ENCODE data around the gene COL6A1.

COL6A1 gene

DNA sequence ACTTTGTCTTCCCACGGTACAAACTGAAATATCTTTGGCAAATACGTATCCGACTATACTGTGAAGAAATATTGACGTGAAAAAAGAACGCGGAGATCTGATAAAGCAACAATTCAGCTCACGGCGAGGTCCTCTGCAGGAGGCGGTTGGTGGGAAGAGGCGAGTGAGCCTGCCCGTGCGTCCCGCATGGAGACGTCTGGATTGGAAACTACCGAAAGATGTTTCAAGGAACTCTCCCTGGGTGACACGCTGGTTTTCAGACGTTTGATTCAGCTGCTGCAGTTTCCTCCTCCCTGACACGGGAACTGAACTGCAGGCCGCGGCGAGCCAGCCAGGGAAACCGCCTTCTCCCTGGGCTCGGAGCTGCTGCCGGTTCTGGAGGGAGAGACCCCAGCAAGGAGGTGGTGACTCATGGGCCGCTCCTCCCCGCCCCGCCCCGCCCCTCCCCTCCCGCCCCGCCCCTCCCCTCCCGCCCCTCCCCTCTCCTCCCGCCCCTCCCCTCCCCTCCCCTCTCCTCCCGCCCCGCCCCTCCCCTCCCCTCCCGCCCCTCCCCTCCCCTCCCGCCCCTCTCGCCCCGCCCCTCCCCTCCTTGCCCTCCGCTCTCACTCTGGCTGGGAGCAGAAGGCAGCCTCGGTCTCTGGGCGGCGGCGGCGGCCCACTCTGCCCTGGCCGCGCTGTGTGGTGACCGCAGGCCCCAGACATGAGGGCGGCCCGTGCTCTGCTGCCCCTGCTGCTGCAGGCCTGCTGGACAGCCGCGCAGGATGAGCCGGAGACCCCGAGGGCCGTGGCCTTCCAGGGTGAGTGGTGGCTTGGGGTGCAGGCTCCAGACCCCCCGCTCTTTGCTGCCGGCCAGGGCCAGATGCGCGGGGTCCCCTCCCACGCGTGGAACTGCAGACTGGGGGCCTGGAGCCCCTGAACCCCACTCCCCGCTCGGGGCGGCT is at the start of gene COL6A1:
TSS of gene COL6A1 (plus strand) at position 620 of the 941 bp plus-strand sequence. CDS start at position 701, 81 bp downstream.
- peak; percentile 65 for DNase-seq

DNA sequence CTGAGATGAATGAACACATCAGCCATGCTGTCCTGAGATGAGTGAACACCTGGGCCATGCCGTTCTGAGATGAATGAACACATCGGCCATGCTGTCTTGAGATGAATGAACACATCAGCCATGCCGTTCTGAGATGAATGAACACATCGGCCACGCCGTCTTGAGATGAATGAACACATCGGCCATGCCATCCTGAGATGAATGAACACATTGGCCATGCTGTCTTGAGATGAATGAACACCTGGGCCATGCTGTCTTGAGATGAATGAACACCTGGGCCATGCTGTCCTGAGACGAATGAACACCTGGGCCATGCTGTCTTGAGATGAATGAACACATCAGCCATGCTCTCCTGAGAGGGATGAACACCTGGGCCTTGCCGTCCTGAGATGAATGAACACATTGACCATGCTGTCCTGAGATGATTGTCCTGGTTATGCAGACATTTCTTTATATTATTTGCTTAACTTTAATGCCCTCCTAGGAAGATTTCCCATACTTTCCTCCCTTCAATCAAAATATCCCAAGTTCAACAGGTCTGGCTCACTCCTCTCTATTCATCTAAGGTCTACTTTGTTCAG is 48.6 kb upstream of the COL6A1 start:
- no peak for DNase-seq

DNA sequence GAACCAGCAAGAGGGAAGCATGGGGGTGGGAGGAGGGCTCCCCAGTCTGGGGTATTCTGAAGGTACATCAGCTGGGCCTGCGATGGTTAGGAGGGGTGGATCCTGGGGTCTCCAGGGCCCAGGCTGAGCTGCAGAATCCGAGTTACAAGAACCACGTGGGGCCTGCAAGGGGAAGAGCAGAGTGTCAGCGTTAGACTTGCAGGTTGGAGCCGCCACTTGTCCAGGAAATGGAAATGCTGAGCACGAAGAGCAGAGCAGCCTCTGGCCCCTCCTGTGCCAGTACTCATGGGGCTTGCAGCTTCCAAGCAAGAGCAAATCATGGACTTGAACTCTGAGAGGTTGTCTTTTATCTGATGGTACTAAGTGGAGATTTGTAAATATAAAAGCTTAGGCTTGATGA is 47.5 kb upstream of the COL6A1 start:
- peak; percentile 11 for DNase-seq

- no peak for DNase-seq
Measured at GRCh38 chr21:45934554-45934953, 47.0 kb upstream of the COL6A1 start.

DNA sequence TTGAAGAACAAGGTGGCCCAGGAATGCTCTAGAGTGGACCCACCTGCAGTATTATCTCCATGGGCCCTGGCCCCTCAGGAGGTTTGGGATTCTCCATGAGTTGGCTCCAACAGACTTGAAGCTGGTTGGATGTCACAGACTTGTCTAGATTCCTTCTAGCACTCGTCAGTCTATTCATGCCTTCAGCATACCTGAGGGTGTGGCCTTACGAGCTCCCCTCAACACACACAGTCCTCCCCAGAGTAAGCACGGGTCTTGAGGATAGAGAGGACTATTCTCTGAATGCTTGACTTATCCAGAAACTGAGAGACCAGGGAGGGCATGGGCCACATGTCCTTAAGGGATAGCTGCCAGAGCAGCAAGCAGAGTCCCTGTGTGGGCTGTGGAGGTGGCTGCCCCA is 45.9 kb upstream of the COL6A1 start:
- DNase-seq, result no peak

- no peak for DNase-seq
Measured at GRCh38 chr21:45937721-45938452, 43.7 kb upstream of the COL6A1 start.

- no peak for DNase-seq
Measured at GRCh38 chr21:45938453-45938755, 43.2 kb upstream of the COL6A1 start.

DNA sequence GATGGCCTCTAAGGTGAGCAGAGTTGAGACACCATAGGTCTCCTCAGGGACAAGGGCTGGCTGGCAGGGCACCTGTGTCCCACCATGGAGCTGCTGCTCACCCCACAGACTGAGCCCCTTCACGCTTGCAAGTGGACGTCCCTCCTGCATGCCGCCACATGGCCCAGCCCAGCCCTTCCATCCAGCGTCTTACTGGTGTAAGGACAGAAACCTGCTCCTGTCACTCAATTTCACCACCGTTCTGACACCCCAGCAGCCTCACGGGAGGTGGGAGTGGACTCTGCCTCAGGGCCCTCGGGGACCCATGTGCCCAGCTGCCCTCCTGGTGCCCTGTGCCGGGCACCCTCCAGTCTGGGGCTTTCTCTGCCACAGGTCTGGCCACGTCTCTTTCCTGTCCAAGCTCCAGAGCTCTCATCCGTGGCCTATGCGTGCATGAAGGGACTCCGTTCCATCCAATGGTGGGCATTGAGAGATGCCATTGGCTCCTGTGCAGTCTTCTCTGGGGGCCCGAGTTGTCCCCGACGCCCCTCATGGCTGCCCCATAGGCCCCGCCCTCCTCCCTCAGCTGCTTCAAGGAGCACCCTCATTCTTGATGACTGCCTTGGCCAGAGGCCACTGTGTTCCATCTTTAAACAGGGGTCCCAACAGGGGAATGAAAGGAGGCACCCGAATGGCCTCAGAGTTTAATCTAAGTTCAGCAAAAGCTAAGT is 42.6 kb upstream of the COL6A1 start:
- DNase-seq, result no peak

DNA sequence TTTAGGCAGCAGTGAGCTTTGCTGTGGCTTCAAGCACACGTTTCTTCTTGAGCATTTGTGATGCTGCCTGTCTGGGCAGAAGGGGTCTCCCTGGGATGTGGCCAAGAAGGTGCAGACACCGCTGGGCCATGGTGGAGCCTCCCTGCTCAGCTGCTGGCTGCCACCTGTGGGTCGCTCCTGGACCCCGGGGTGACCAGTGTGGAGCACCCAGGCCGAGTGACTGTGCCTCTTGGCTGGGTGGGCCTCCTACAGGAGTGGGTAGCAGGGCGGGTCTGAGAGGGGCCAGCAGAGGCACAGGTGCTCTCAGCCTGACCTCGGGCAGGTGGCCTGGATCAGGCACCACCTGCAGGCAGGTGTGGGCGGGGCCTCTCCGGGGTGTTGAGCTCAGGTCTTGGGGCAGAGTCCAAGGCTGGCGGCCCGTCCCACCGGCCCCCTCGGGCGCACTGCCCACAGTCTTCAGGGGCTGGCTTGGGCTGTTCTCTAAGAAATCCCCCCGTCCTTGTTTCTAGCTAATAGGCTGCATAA is 42.0 kb upstream of the COL6A1 start:
- no peak for DNase-seq

- DNase-seq, result no peak
Measured at GRCh38 chr21:45940091-45940490, 41.5 kb upstream of the COL6A1 start.

GRCh38 chr21:45940621-45941337 is 40.8 kb upstream of the COL6A1 start:
- DNase-seq, result no peak

DNA sequence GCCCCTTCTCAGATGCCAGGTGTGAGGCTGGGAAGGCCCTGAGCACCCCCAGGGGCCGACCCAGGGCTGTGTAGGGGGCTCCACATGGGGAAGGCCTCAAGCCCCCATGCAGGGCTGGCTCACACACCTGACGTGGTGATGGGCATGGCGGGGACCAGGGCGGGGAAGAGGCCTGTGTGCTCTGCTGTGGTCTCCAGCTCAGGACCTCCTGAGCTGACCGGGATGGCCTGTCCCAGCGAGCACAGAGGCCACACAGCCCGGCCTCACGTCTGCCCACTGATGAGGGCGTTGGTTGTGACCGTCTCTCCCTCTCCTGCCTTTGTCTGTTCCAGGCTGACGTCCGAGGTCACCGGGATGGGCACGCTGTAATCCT is 40.2 kb upstream of the COL6A1 start:
- no peak for DNase-seq

- no peak for DNase-seq
Measured at GRCh38 chr21:45941717-45942546, 39.6 kb upstream of the COL6A1 start.

DNA sequence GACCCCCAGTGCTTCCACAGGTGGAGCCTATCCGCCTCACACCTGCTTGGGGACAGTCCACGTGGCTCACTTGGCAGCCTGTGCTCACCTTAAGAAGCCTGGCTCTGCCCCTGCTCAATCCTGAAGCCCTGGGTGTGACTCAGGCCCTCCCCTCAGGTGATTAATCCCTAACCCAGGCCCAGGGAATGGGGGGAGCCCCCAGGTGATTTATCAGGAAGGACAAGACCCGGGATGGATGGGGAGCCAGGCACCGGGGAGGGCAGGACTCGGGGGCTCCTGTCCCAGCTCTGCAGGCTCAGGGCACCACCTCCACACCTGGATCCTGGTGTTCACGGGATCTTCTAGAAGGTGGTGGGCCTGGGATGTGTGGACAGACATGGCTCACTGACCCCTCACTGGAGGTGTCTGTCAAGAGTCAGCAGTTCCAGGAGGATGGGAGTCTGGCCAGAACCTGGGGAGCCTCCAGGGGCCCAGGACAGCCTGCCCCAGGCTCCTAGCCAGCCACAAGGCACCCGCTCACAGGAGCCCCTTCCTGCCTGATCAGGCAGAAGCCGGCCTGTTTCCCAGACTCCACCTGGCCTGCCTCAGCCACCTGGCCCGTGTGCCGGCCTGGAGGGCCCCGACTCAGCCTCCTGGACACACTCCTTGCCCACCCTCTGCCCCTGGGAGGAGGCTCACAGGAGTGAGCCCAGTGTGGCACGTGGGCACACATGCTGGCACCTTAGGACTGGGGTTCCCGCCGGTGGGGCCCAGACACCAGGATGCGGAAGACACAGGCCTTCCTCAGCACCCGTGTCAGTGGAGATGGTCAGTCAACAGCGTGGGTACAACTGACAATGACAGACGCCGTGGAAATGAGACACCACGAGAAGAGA is 38.6 kb upstream of the COL6A1 start:
- DNase-seq, result no peak

- no peak for DNase-seq
Measured at GRCh38 chr21:45943630-45944540, 37.7 kb upstream of the COL6A1 start.

- DNase-seq, result no peak
Measured at GRCh38 chr21:45944601-45945000, 37.0 kb upstream of the COL6A1 start.

- no peak for DNase-seq
Measured at GRCh38 chr21:45945066-45945867, 36.3 kb upstream of the COL6A1 start.

DNA sequence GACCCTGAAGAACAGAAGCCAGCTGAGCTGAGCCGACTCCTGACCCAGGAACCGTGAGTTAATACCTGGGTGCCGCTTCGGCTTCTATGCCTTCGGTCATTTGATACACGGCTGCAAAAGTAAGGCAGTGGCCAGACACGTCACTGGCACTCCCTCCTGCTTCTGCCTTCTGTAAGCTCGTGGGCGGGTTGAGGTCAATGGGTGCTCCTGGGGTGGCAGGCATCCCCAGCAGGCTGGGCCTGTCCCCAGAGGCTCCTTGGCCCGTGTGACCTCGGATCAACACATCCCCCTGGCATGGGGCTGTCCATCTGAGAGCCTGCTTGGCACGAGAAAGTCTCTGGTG is 35.7 kb upstream of the COL6A1 start:
- no peak for DNase-seq
